Uterus (tissue), 4 donors: ENCODE results near the gene WWOX. TPM values are rescaled to one million over a fixed set of nuclear protein-coding genes. Genes with fewer than 3 reads are reported as not detected.

Experiments
- DNase-seq, 2 donors: peaks; one replicate each; pipeline ENCODE4 v3.0.0-alpha.2; 2019 to 2020
- H3K27ac ChIP-seq, 2 donors: fragments of 200-600 bp; sonication (generic); 1 replicate in 1 of 2; 2 replicates in 1 of 2; pipeline ENCODE4 v1.5.1; 2016 to 2018
- H3K27me3 ChIP-seq, 2 donors: fragments of 200-600 bp; sonication (generic); one replicate each; pipeline ENCODE4 v1.5.1; 2018 to 2019; ENCODE audit warnings: control low read depth in 1 of 2
- H3K36me3 ChIP-seq, 2 donors: fragments of 200-600 bp; sonication (generic); one replicate each; pipeline ENCODE4 v1.5.1; 2019; ENCODE audit warnings: control low read depth in 1 of 2
- H3K4me1 ChIP-seq, 2 donors: fragments of 200-600 bp; sonication (generic); one replicate each; pipeline ENCODE4 v1.5.1; 2018 to 2019; ENCODE audit warnings: control low read depth in 1 of 2
- H3K4me3 ChIP-seq, 2 donors: fragments of 200-600 bp; sonication (generic); 1 replicate in 1 of 2; 2 replicates in 1 of 2; pipeline ENCODE4 v1.5.1; 2018 to 2019; ENCODE audit warnings: mild to moderate bottlenecking in 1 of 2
- H3K9me3 ChIP-seq, 2 donors: fragments of 200-600 bp; sonication (generic); one replicate each; pipeline ENCODE4 v1.5.1; 2019; ENCODE audit warnings: control low read depth in 1 of 2
- POLR2A ChIP-seq, 2 donors: fragments of 450-650 bp; IDR thresholded peaks; one replicate each; pipeline ENCODE4 v1.6.1; 2016; ENCODE audit warnings: antibody characterized with exemption in 2 of 2, mild to moderate bottlenecking in 1 of 2, moderate library complexity in 1 of 2
- intact Hi-C: fragments of 100-400 bp; cut with DNase I; formaldehyde crosslinking; loops from one replicate; pipeline ENCODE4 v1.15.1; 2023; ENCODE audit warnings: low total_unique reads
- total RNA-seq, 4 donors: library from RNA; depleted of rRNA in 3 of 4; stranded (reverse); fragments of >200 nt in 3 of 4; gene quantifications; one replicate each; pipeline versions ENCODE4 v1.1.0 to v1.2.4, GENCODE V29; 2014 to 2023
- TF ChIP-seq, protein P1 (sequence below), 4 experiments: fragments of 200-600 bp in 2 of 4; fragments of 450-650 bp in 2 of 4; sonication (generic) in 2 of 4; IDR thresholded peaks; one replicate each; pipeline ENCODE4 v1.5.1; 2016 to 2019; ENCODE audit warnings: antibody characterized with exemption in 4 of 4, mild to moderate bottlenecking in 2 of 4, moderate library complexity in 1 of 4
- donor health status: DM: yes; HTN: yes; CAD: no.

Gene WWOX
- total RNA-seq, 4 donors from 2014 or later: 34.1 to 99.9 (median 55.8) TPM

DNA sequence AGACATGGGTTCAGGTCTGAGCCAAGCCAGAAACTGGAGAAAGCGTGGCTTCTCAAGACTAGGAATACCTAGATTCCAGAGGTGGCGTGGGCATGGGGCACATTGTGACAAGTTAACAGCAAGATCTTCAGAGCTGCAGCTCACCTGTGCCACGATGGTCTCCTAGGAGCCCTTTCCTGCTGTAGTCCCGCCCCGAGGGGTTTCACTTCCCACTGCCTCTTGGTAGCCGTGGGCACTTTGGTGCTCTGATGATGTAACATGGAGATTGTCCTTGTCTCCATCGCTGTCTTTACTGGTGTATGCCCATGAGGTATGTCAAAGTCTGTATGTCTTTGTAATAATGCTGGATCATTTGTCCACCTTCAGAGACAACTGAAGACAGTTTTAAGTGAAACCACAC lies 89.7 kb downstream of the WWOX start:
- Histone ChIP-seq H3K4me3 (no peak overlapping the region), H3K36me3 (no peaks in the 10 kb centered on the region), H3K27me3 (no peaks in the 10 kb centered on the region), H3K4me1 (no peaks in the 10 kb centered on the region), H3K9me3 (no peaks in the 10 kb centered on the region), H3K27ac (no peak overlapping the region)
- intact Hi-C loops: no loop called here
- no peak for DNase-seq
- no peak for TF ChIP-seq POLR2A (IDR thresholded peaks at IDR 0.05)

DNA sequence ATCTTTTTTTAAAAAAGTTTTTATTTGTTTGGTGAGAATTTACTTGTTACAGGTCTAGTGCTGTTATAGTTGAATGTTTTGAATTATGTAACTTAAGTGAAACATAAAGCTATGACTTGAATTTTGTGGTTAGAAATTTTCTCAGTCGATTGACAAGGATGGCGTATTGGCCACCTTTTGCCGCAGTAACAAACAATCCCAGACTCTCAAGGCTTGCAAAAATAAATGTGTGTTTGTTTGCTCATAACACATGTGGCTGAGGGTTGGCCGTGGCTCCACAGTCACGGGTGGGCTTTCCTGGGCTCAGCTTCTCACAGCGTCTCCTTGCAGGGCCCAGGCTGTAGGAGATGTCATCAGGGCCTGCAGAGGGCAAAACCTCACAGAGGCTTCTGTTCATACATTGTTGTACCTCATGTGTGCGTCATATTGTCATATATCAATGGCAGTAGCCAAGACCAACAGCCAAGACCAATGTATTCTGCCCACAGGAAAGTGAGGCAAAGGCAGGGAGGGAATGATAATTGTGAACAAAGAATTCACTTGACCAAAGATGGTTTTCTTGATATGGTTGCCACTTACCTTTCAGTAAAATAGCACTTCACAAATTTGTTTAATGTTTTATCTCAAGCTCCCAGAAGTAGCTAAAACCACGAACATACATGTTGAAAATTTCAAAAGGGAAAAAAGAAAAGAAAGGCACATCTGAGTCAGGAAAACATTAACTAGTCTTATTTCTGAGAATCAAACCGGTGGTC lies 93.5 kb downstream of the WWOX start:
- no peak for DNase-seq
- Histone ChIP-seq H3K9me3 (no peaks in the 10 kb centered on the region), H3K36me3 (no peaks in the 10 kb centered on the region), H3K4me3 (no peak overlapping the region), H3K27ac (no peak overlapping the region), H3K4me1 (no peaks in the 10 kb centered on the region), H3K27me3 (no peaks in the 10 kb centered on the region)
- TF ChIP-seq POLR2A (IDR thresholded peaks at IDR 0.05): no peak
- TF ChIP-seq, protein P1, sequence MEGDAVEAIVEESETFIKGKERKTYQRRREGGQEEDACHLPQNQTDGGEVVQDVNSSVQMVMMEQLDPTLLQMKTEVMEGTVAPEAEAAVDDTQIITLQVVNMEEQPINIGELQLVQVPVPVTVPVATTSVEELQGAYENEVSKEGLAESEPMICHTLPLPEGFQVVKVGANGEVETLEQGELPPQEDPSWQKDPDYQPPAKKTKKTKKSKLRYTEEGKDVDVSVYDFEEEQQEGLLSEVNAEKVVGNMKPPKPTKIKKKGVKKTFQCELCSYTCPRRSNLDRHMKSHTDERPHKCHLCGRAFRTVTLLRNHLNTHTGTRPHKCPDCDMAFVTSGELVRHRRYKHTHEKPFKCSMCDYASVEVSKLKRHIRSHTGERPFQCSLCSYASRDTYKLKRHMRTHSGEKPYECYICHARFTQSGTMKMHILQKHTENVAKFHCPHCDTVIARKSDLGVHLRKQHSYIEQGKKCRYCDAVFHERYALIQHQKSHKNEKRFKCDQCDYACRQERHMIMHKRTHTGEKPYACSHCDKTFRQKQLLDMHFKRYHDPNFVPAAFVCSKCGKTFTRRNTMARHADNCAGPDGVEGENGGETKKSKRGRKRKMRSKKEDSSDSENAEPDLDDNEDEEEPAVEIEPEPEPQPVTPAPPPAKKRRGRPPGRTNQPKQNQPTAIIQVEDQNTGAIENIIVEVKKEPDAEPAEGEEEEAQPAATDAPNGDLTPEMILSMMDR (IDR thresholded peaks at IDR 0.05): no peak
- intact Hi-C loops: no loop called here

DNA sequence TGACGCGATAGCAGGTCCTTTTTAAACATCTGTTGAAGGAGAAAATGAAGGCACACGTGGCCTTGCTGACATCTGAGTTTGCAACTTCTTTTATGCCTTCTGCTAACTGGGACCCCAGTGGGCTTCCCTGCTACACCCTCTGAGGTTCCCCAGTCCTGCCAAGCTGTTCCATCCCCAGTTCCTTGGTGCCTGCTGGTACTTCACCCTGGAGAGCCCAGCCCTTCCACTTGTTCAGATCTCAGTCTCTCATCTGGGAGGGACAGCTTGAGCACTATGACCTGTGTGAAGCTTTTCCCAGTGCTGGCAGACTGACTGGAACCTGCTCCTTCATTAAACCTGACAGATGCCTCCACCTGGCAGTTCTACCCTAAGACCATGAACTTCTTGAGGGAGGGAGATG lies 95.5 kb downstream of the WWOX start:
- intact Hi-C loops: no loop called here
- no peaks in the 10 kb centered on the region for H3K36me3 ChIP-seq
- H3K27ac ChIP-seq: no peak overlapping the region
- H3K4me3 ChIP-seq: no peak overlapping the region
- no peaks in the 10 kb centered on the region for H3K9me3 ChIP-seq
- TF ChIP-seq, protein P1 (IDR thresholded peaks at IDR 0.05): no peak
- TF ChIP-seq POLR2A (IDR thresholded peaks at IDR 0.05): no peak
- DNase-seq: no peak
- no peaks in the 10 kb centered on the region for H3K4me1 ChIP-seq
- H3K27me3 ChIP-seq: no peaks in the 10 kb centered on the region

DNA sequence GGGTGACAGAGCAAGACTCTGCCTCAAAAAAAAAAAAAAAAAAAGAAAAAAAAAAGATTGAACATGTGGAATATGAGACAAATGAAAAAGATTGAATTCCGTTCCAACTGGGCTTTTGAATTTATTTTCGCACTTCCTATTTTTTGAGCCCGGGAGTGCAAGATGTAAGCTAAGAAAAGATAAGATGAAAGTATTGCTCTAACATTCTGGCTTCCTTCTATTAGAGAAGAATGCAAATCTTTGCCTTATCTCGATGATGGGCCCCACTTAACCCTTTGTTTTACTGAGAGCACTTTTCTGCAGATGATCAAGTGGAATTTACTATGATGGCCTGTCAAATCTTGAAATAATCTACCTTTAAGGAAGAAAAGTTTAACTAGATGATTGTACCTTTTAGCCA lies 96.3 kb downstream of the WWOX start:
- TF ChIP-seq, protein P1 (IDR thresholded peaks at IDR 0.05): no peak
- TF ChIP-seq POLR2A (IDR thresholded peaks at IDR 0.05): no peak
- intact Hi-C loops: no loop called here
- no peak for DNase-seq
- Histone ChIP-seq H3K4me1 (no peaks in the 10 kb centered on the region), H3K27me3 (no peaks in the 10 kb centered on the region), H3K27ac (no peak overlapping the region), H3K9me3 (no peaks in the 10 kb centered on the region), H3K4me3 (no peak overlapping the region), H3K36me3 (no peaks in the 10 kb centered on the region)

DNA sequence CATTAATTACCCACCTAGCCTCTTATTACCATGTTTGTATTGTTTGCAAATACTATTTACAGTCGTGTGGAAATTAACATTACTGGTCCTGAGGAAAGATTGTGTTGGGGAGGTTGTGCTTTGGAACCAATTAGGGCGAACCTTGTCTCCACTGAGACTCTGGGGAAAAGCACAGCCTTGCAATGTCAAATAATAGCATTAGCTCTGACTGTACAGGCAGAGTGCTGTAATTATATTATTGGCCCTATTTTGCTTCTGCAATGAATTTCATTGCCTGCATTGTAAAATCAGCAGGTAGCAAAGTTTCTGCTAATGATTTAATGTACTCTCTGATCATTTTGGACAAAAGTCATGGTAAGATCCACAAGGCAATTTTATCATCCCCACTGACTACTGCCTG lies 97.0 kb downstream of the WWOX start:
- Histone ChIP-seq H3K4me3 (no peak overlapping the region), H3K27me3 (no peaks in the 10 kb centered on the region), H3K36me3 (no peaks in the 10 kb centered on the region), H3K4me1 (no peaks in the 10 kb centered on the region), H3K27ac (no peak overlapping the region), H3K9me3 (no peaks in the 10 kb centered on the region)
- TF ChIP-seq, protein P1 (IDR thresholded peaks at IDR 0.05): no peak
- TF ChIP-seq POLR2A (IDR thresholded peaks at IDR 0.05): no peak
- DNase-seq: no peak
- intact Hi-C loops: no loop called here
